Glomerular visceral epithelial cell (primary cell): ENCODE measurements around the gene PPP1R14C.
A peak's percentile ranks its signal among the peaks of the same experiment; 100 is the strongest.
"Not testable (repeated sequence)": the region's sequence is repeated elsewhere in the genome, so short reads cannot be mapped to it uniquely, and the experiment has no call there.

Experiments
- DNase-seq: peaks from one replicate; pipeline ENCODE4 v3.0.0-alpha.2; 2016; ENCODE audit errors: extremely low spot score

PPP1R14C gene

GRCh38 chr6:150220634-150221551 is 78.0 kb downstream of the PPP1R14C start:
- DNase-seq = no peak

GRCh38 chr6:150224820-150225219 is 82.0 kb downstream of the PPP1R14C start:
- no peak for DNase-seq

- DNase-seq = no peak
These were observed 84.4 kb downstream of the PPP1R14C start for GRCh38 chr6:150227281-150227680.

GRCh38 chr6:150228072-150228733 is 85.4 kb downstream of the PPP1R14C start:
- peak; percentile 71 for DNase-seq

- peak; percentile 57 for DNase-seq
These were observed 86.8 kb downstream of the PPP1R14C start for GRCh38 chr6:150229436-150230163.

GRCh38 chr6:150230164-150230561 is 87.3 kb downstream of the PPP1R14C start:
- no peak for DNase-seq

- DNase-seq = peak; percentile 29
These were observed 88.1 kb downstream of the PPP1R14C start for GRCh38 chr6:150230832-150231524.

GRCh38 chr6:150231525-150231850 is 88.6 kb downstream of the PPP1R14C start:
- peak; percentile 44 for DNase-seq

GRCh38 chr6:150233843-150234269 is 91.0 kb downstream of the PPP1R14C start:
- no peak for DNase-seq

GRCh38 chr6:150235218-150235617 is 92.4 kb downstream of the PPP1R14C start:
- DNase-seq = no peak

- DNase-seq = no peak
These were observed 93.3 kb downstream of the PPP1R14C start for GRCh38 chr6:150236114-150236513.

- DNase-seq = peak; percentile 48
These were observed 93.7 kb downstream of the PPP1R14C start for GRCh38 chr6:150236544-150236943.

GRCh38 chr6:150237626-150238025 is 94.8 kb downstream of the PPP1R14C start:
- no peak for DNase-seq

- peak; percentile 61 for DNase-seq
These were observed 95.5 kb downstream of the PPP1R14C start for GRCh38 chr6:150238336-150238741.

- DNase-seq = no peak
These were observed 96.1 kb downstream of the PPP1R14C start for GRCh38 chr6:150238846-150239407.

GRCh38 chr6:150241756-150242155 is 98.9 kb downstream of the PPP1R14C start:
- not testable (repeated sequence) for DNase-seq

GRCh38 chr6:150243620-150244314 is 100.9 kb downstream of the PPP1R14C start:
- DNase-seq = no peak

GRCh38 chr6:150245148-150245935 is 102.5 kb downstream of the PPP1R14C start:
- DNase-seq = no peak

- DNase-seq = no peak
These were observed 105.0 kb downstream of the PPP1R14C start for GRCh38 chr6:150247803-150248202.

- no peak for DNase-seq
These were observed 105.5 kb downstream of the PPP1R14C start for GRCh38 chr6:150248300-150248699.
